K562 (cell line): Measurements from ENCODE around the gene ALDH1A3. TPM values are rescaled to one million over a fixed set of nuclear protein-coding genes. Genes with fewer than 3 reads are reported as not detected.

Experiments
- ATAC-seq: fragments of 200-7000 bp; cut with Tn5 transposase; 3 replicates; pipeline ENCODE4 v1.9.1; 2020; ENCODE audit warnings: moderate library complexity
- BruUV-seq: library from RNA; stranded (reverse); fragments of 400-500 nt; replicated peaks from 2 replicates; lab custom pipeline; 2021; lab: Mats Ljungman, UMichigan
- CTCF ChIA-PET: fragments of 300-600 bp; formaldehyde crosslinking; extraction: SDS; loops from one replicate; lab custom pipeline; 2021; ENCODE audit warnings: low intra/inter-chr PET ratio; lab: Yijun Ruan, JAX
- POLR2A ChIA-PET: fragments of 300-600, 350-650 bp; sonication (Branson Sonifier 250); formaldehyde crosslinking; extraction: SDS; loops from one replicate; lab custom pipeline; 2021; ENCODE audit warnings: antibody characterized with exemption, inconsistent platforms; lab: Yijun Ruan, JAX
- DNase-seq, 4 experiments: peaks; one replicate each; pipeline versions ENCODE4 v3.0.0 to v3.0.0-alpha.2; 2011 to 2018; ENCODE audit warnings: low spot score in 3 of 4, mixed read lengths in 3 of 4; ENCODE audit errors: extremely low read depth in 1 of 4
- FAIRE-seq: peaks from 2 replicates; lab custom pipeline; 2011; peaks lifted over from hg19 to GRCh38; lab: Jason Lieb, UNC
- H2AFZ ChIP-seq: 2 replicates; pipeline ENCODE4 v1.6.0; 2011; ENCODE audit warnings: low read depth, low read length, control low read depth, inconsistent platforms
- H3K27ac ChIP-seq: fragments of 200-600 bp; 3 replicates; pipeline ENCODE4 v1.8.0; 2011; ENCODE audit warnings: low read depth, mild to moderate bottlenecking, control low read depth, inconsistent platforms, low read length, moderate library complexity, mixed read lengths; ENCODE audit errors: extremely low read depth
- H3K27me3 ChIP-seq, 2 experiments: fragments of 300-600 bp in 1 of 2; 2 replicates in 1 of 2; 3 replicates in 1 of 2; pipeline versions ENCODE4 v1.6.0 to v1.8.0; 2011; ENCODE audit warnings: inconsistent platforms in 2 of 2, low read length in 2 of 2, mild to moderate bottlenecking in 1 of 2, mixed read lengths in 1 of 2, moderate library complexity in 1 of 2; ENCODE audit not compliant: control insufficient read depth in 2 of 2, insufficient read depth in 2 of 2
- H3K36me3 ChIP-seq: fragments of 300-600 bp; 3 replicates; pipeline ENCODE4 v1.8.0; 2011; ENCODE audit warnings: mild to moderate bottlenecking, low read length, inconsistent platforms; ENCODE audit not compliant: control insufficient read depth, insufficient read depth
- H3K4me1 ChIP-seq, 2 experiments: fragments of 200-600 bp in 1 of 2; replicated peaks in 1 of 2; 2 replicates in 1 of 2; 3 replicates in 1 of 2; pipeline versions ENCODE4 v1.5.1 to v1.8.0; 2011; ENCODE audit warnings: inconsistent platforms in 2 of 2, low read length in 2 of 2, mild to moderate bottlenecking in 1 of 2, mixed read lengths in 1 of 2, moderate library complexity in 1 of 2; ENCODE audit not compliant: control insufficient read depth in 2 of 2, insufficient read depth in 2 of 2
- H3K4me2 ChIP-seq: 2 replicates; pipeline ENCODE4 v1.6.1; 2011; ENCODE audit warnings: low read length, control low read depth, inconsistent platforms, mixed read lengths; ENCODE audit not compliant: insufficient read depth
- H3K4me3 ChIP-seq: fragments of 200-600 bp; sonication (generic), shearing (Covaris generic); 2 replicates; pipeline ENCODE4 v1.5.1; 2016; ENCODE audit warnings: control low read depth, inconsistent platforms
- H3K79me2 ChIP-seq: fragments of 200-600 bp; 3 replicates; pipeline ENCODE4 v1.8.0; 2011; ENCODE audit warnings: low read length, inconsistent platforms; ENCODE audit not compliant: control insufficient read depth, insufficient read depth
- H3K9ac ChIP-seq, 2 experiments: 2 replicates each; pipeline versions ENCODE4 v1.6.0 to v1.6.1; 2011; ENCODE audit warnings: low read depth in 2 of 2, low read length in 2 of 2, control low read depth in 1 of 2, inconsistent platforms in 1 of 2, mild to moderate bottlenecking in 1 of 2, mixed read lengths in 1 of 2; ENCODE audit not compliant: insufficient read depth in 1 of 2
- H3K9me1 ChIP-seq: one replicate; pipeline ENCODE4 v1.6.0; 2011; ENCODE audit warnings: inconsistent platforms, mild to moderate bottlenecking, low read length, moderate library complexity; ENCODE audit not compliant: control insufficient read depth, insufficient read depth
- H3K9me3 ChIP-seq: replicated peaks from 2 replicates; pipeline ENCODE4 v1.5.1; 2011; ENCODE audit warnings: low read depth, low read length, inconsistent platforms; ENCODE audit not compliant: control insufficient read depth, insufficient read depth
- H4K20me1 ChIP-seq: replicated peaks from 2 replicates; pipeline ENCODE4 v1.6.1; 2011; ENCODE audit warnings: low read length, inconsistent platforms, mixed read lengths; ENCODE audit not compliant: control insufficient read depth, insufficient read depth
- BRCA1 ChIP-seq, 2 experiments: fragments of 450-650 bp in 1 of 2; sonication (generic) in 1 of 2; formaldehyde crosslinking in 1 of 2; IDR thresholded peaks; 2 replicates each; pipeline versions ENCODE4 v1.5.0 to v1.6.1; 2017 to 2020; ENCODE audit warnings: mild to moderate bottlenecking in 1 of 2, missing genetic modification reagents in 1 of 2
- CBX5 ChIP-seq: IDR thresholded peaks from 2 replicates; pipeline ENCODE4 v1.6.1; 2014; ENCODE audit warnings: low read depth, borderline replicate concordance
- CHD1 ChIP-seq: fragments of 200-600 bp; sonication (generic); IDR thresholded peaks from one replicate; pipeline ENCODE4 v1.6.1; 2012; ENCODE audit warnings: mild to moderate bottlenecking, moderate library complexity, low read length, inconsistent platforms
- E2F8 ChIP-seq: fragments of 450-650 bp; IDR thresholded peaks from 2 replicates; pipeline ENCODE4 v1.7.1; 2018; ENCODE audit warnings: mild to moderate bottlenecking, low read depth; ENCODE audit not compliant: partially characterized antibody
- NR0B1 ChIP-seq: fragments of 450-650 bp; IDR thresholded peaks from one replicate; pipeline ENCODE4 v1.6.1; 2018; ENCODE audit warnings: mild to moderate bottlenecking, moderate library complexity; ENCODE audit not compliant: partially characterized antibody
- POLR3G ChIP-seq: IDR thresholded peaks from 2 replicates; pipeline ENCODE4 v1.6.1; 2011; ENCODE audit not compliant: insufficient read length, insufficient replicate concordance; ENCODE audit errors: extremely low read depth
- SAFB ChIP-seq: fragments of 200-400 bp; formaldehyde crosslinking; IDR thresholded peaks from 2 replicates; pipeline ENCODE4 v1.6.1; 2017; ENCODE audit warnings: low read depth, low read length, borderline replicate concordance
- SETDB1 ChIP-seq: IDR thresholded peaks from one replicate; pipeline ENCODE4 v1.6.1; 2012; ENCODE audit warnings: low read length, control low read depth, inconsistent platforms
- SMARCE1 ChIP-seq: fragments of 450-650 bp; IDR thresholded peaks from 2 replicates; pipeline ENCODE4 v1.7.1; 2016; ENCODE audit warnings: mild to moderate bottlenecking
- TFAP4 ChIP-seq: sonication (generic); formaldehyde crosslinking; IDR thresholded peaks from 2 replicates; pipeline ENCODE4 v1.8.0; 2022; ENCODE audit warnings: missing genetic modification reagents, mild to moderate bottlenecking, moderate library complexity, borderline replicate concordance
- TOE1 ChIP-seq, 2 experiments: fragments of 450-650 bp in 1 of 2; sonication (generic) in 1 of 2; formaldehyde crosslinking in 1 of 2; IDR thresholded peaks; 2 replicates each; pipeline versions ENCODE4 v1.7.1 to v1.8.0; 2016 to 2022; ENCODE audit warnings: borderline replicate concordance in 2 of 2, mild to moderate bottlenecking in 2 of 2, antibody characterized with exemption in 1 of 2, inconsistent platforms in 1 of 2, low read depth in 1 of 2, missing genetic modification reagents in 1 of 2, moderate library complexity in 1 of 2
- TRIM28 ChIP-seq: fragments of 450-650 bp; IDR thresholded peaks from 2 replicates; pipeline ENCODE4 v1.6.1; 2017
- YBX1 ChIP-seq: fragments of 450-650 bp; IDR thresholded peaks from 2 replicates; pipeline ENCODE4 v1.7.1; 2016; ENCODE audit warnings: mild to moderate bottlenecking
- ZBTB1 ChIP-seq: sonication (generic); formaldehyde crosslinking; IDR thresholded peaks from 2 replicates; pipeline ENCODE4 v1.8.1; 2023; ENCODE audit warnings: missing genetic modification reagents, low read depth, mild to moderate bottlenecking, borderline replicate concordance
- ZFPM2 ChIP-seq: fragments of 250-450 bp; sonication (Bioruptor Pico); IDR thresholded peaks from 2 replicates; pipeline ENCODE4 v1.5.1; 2022; ENCODE audit warnings: mild to moderate bottlenecking
- ZNF311 ChIP-seq: fragments of 250-450 bp; sonication (Bioruptor Pico); IDR thresholded peaks from 2 replicates; pipeline ENCODE4 v1.4.0; 2020; ENCODE audit warnings: mild to moderate bottlenecking, moderate library complexity
- WGBS: fragments of 100-300 bp; shearing (Covaris generic); methylation state at CpG from one replicate; pipeline ENCODE4 v1.1.6; 2016; ENCODE audit warnings: low coverage, mixed read lengths; ENCODE audit not compliant: insufficient coverage; ENCODE audit errors: missing lambda C conversion rate; 5-methylcytosine and 5-hydroxymethylcytosine counted together
- in situ Hi-C: fragments of 300-500 bp; cut with MboI; formaldehyde crosslinking; loops from 4 replicates; pipeline ENCODE4 v1.15.0; 2018; ENCODE audit warnings: inconsistent platforms, mixed read lengths
- intact Hi-C: fragments of 100-400 bp; cut with micrococcal nuclease; formaldehyde crosslinking; loops from 2 replicates; pipeline ENCODE4 v1.14.2; 2022
- polyA plus RNA-seq, 8 experiments: library from polyadenylated mRNA; depleted of rRNA in 4 of 8; stranded (reverse) in 5 of 8; unstranded in 3 of 8; fragments of >200 nt; fragmentation: Nextera tagmentation in 2 of 8; fragmentation: Illumina TruSeq in 1 of 8; extraction: Ambion mirVana in 2 of 8; extraction: Trizol in 1 of 8; gene quantifications; 2 replicates each; pipeline versions ENCODE4 v1.2.1 to v1.2.3, GENCODE V29; 2011 to 2014; ENCODE audit warnings: inconsistent platforms in 1 of 8, missing spikeins in 1 of 8
- total RNA-seq, 7 experiments: library from RNA; depleted of rRNA in 6 of 7; stranded (reverse); fragments of >200 nt in 6 of 7; fragmentation: Illumina TruSeq in 2 of 7; extraction: Trizol in 2 of 7; gene quantifications; 2 replicates each; pipeline versions ENCODE4 v1.2.1 to v1.2.3, GENCODE V29; 2011 to 2021; ENCODE audit warnings: low replicate concordance in 1 of 7
- TF ChIP-seq, protein P1 (sequence below): sonication (generic); formaldehyde crosslinking; IDR thresholded peaks from 2 replicates; pipeline ENCODE4 v1.8.1; 2022; ENCODE audit warnings: missing genetic modification reagents

ALDH1A3 gene
- total and polyA plus RNA-seq, 9 of the 15 experiments (the other 6 are each of a cell fraction or from before 2014, with no cell fraction given), result 0.38 TPM; not detected in 8

DNA sequence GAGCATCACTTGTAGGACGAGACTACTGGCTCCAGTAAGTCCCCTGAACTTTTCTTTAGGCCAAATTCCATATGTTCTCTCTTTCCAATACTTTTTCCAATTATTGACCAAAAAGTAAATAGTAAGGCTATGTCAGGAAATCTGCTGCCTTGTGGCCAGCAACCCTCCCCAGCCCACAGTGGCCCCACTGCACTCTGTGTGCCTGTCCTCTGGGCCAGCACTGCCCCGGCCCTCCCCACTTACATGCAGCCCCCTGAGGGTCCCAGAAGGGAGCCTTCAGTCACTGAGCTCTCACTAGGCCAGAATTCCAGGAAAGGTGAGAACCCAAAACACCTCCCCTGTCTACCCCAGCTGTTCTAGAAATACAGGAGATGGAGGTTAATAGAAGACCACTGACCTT is 21.3 kb upstream of the ALDH1A3 start:
- Histone ChIP-seq H2AFZ (no peak overlapping the region), H3K4me3 (no peak overlapping the region), H4K20me1 (no peaks in the 10 kb centered on the region), H3K9me1 (no peaks in the 10 kb centered on the region), H3K4me1 (no peaks in the 10 kb centered on the region), H3K9ac (no peak overlapping the region), H3K27ac (no peak overlapping the region), H3K27me3 (peaks cover 4 to 40% of the 10 kb centered on the region in 2 experiments; a peak in 4 of 5 replicates), H3K9me3 (no peaks in the 10 kb centered on the region), H3K36me3 (no peaks in the 10 kb centered on the region), H3K79me2 (no peaks in the 10 kb centered on the region), H3K4me2 (no peak overlapping the region)
- ATAC-seq (no peak), DNase-seq (no peak), FAIRE-seq (no peak)
- POLR2A ChIA-PET, result no interaction called here
- no TSS peak for BruUV-seq
- 0% methylated on average over 2 of the region's 2 CpGs for WGBS
- intact Hi-C loops (no loop called here), in situ Hi-C loops (no loop called here)
- CTCF ChIA-PET, result no interaction called here
- TF ChIP-seq NR0B1 (no peak), CBX5 (no peak), ZFPM2 (CRISPR knock-in tag) (no peak), TRIM28 (no peak), E2F8 (no peak), ZBTB1 (no peak), TFAP4 (no peak), SMARCE1 (no peak), CHD1 (no peak), BRCA1 (IDR thresholded peaks at IDR 0.05) (no peak), BRCA1 (CRISPR knock-in tag; IDR thresholded peaks at IDR 0.05) (no peak), YBX1 (no peak), POLR3G (no peak), SAFB (no peak), SETDB1 (no peak), TOE1 (IDR thresholded peaks at IDR 0.05; ENCODE audit: borderline replicate concordance) (no peak), TOE1 (CRISPR knock-in tag; IDR thresholded peaks at IDR 0.05; ENCODE audit: borderline replicate concordance, low read depth) (no peak), ZNF311 (CRISPR knock-in tag) (no peak)
- TF ChIP-seq, protein P1, sequence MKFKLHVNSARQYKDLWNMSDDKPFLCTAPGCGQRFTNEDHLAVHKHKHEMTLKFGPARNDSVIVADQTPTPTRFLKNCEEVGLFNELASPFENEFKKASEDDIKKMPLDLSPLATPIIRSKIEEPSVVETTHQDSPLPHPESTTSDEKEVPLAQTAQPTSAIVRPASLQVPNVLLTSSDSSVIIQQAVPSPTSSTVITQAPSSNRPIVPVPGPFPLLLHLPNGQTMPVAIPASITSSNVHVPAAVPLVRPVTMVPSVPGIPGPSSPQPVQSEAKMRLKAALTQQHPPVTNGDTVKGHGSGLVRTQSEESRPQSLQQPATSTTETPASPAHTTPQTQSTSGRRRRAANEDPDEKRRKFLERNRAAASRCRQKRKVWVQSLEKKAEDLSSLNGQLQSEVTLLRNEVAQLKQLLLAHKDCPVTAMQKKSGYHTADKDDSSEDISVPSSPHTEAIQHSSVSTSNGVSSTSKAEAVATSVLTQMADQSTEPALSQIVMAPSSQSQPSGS, result no peak
